Right lobe of liver (tissue), 6 donors: Measurements from ENCODE around the gene BNIP3. TPM values are rescaled to one million over a fixed set of nuclear protein-coding genes. Genes with fewer than 3 reads are reported as not detected.

ENCODE experiments used
- ATAC-seq, 4 donors: fragments of 200-7000 bp; cut with Tn5 transposase; one replicate each; pipeline ENCODE4 v1.9.1; 2020; ENCODE audit warnings: mild to moderate bottlenecking in 4 of 4, moderate library complexity in 4 of 4
- DNase-seq, 3 donors: peaks; one replicate each; pipeline ENCODE4 v3.0.0-alpha.2; 2020
- H3K27ac ChIP-seq, 3 donors: fragments of 200-600 bp; one replicate each; pipeline ENCODE4 v1.8.0; 2022
- H3K27me3 ChIP-seq, 2 donors: fragments of 200-600 bp; one replicate each; pipeline ENCODE4 v1.8.0; 2022
- H3K36me3 ChIP-seq, 4 donors: fragments of 200-600 bp; sonication (generic) in 1 of 4; one replicate each; pipeline versions ENCODE4 v1.5.1 to v1.8.0; 2017 to 2022; ENCODE audit warnings: control low read depth in 1 of 4
- H3K4me1 ChIP-seq, 4 donors: fragments of 200-600 bp; sonication (generic) in 1 of 4; one replicate each; pipeline versions ENCODE4 v1.5.1 to v1.8.0; 2017 to 2022; ENCODE audit warnings: control low read depth in 1 of 4
- H3K4me3 ChIP-seq, 3 donors: fragments of 200-600 bp; one replicate each; pipeline ENCODE4 v1.8.0; 2022
- H3K9me3 ChIP-seq, 4 donors: fragments of 200-600 bp; sonication (generic) in 1 of 4; one replicate each; pipeline versions ENCODE4 v1.5.1 to v1.8.0; 2017 to 2022; ENCODE audit warnings: control low read depth in 1 of 4
- POLR2A ChIP-seq: fragments of 450-650 bp; IDR thresholded peaks from one replicate; pipeline ENCODE4 v1.6.1; 2017; ENCODE audit warnings: antibody characterized with exemption, mild to moderate bottlenecking
- WGBS: methylation state at CpG from one replicate; pipeline ENCODE4 v1.1.6; 2018; ENCODE audit warnings: low coverage, low lambda C conversion rate; ENCODE audit not compliant: insufficient coverage; ENCODE audit errors: missing lambda C conversion rate; 5-methylcytosine and 5-hydroxymethylcytosine counted together
- intact Hi-C, 2 donors: fragments of 100-400 bp; cut with DNase I; formaldehyde crosslinking; loops; one replicate each; pipeline versions ENCODE4 v1.11.2 to v1.14.1; 2022
- total RNA-seq, 6 experiments: library from RNA; depleted of rRNA in 2 of 6; stranded (reverse); fragments of >200 nt in 2 of 6; fragmentation: NEBNext Ultra II Directional in 3 of 6; extraction: Animal tissue kit (Norgen Biotek cat#: 25700) in 3 of 6; gene quantifications; one replicate each; pipeline versions ENCODE4 v1.1.0 to v1.2.4, GENCODE V29; 2016 to 2023
- TF ChIP-seq, protein P1 (sequence below), 4 donors: fragments of 200-600 bp in 3 of 4; fragments of 450-650 bp in 1 of 4; IDR thresholded peaks; one replicate each; pipeline versions ENCODE4 v1.5.1 to v1.8.0; 2016 to 2022; ENCODE audit warnings: antibody characterized with exemption in 4 of 4, mild to moderate bottlenecking in 2 of 4
- donor health status: DM: no; HTN: yes; CAD: no.
- donor health status: DM: no; HTN: no; CAD: no.
- donor health status: DM: no; HTN: no; CAD: no.
- donor health status: DM: no; HTN: yes; CAD: no.
- donor health status: DM: no; HTN: yes; CAD: no.

The BNIP3 gene
- total RNA-seq, 6 experiments from 2014 or later = 87.7 to 373 (median 102) TPM

DNA sequence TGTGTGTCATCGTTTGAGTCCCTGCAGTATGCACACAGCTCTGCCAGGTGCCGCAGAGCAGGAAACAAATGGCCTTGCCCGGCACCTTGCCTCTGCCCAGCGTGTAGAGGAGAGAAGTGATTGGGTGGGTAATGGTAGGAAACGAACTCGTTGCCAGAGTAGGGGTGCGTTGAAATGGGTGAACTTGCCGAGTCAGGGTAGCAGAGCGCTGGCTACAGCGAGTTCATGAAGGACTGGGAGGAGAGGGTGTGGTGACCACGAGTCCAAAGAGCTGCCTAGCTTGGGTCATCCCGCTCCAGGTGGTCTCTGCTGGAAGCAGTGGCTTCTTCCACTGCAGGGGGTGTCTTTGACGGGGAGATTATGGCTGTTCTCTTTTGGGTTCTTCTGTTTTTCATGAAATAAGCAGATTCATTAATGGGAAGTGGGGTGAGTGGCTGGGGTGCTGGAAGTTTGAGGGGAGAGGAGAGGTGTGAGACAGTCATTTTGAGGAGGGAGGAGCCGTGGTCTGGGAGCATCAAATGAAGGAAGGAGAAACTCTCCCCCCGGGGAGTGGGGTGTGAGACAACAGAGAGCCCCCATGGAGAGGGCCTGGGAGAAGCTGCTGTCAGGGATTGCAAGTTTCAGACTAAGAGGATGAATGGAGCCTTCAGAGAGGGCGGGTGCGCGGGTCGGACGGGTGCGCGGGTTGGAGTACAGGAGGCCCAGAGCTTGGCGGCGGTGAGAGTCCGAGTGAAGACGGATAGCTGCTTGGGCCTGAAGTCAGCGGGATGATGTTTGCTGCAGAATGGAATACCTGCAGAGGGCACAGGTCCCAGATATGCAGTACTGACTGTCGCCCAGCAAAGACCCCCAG lies 54.8 kb downstream of the BNIP3 start:
- Histone ChIP-seq H3K4me3 (no peak overlapping the region), H3K9me3 (no peaks in the 10 kb centered on the region), H3K27me3 (no peaks in the 10 kb centered on the region), H3K4me1 (peaks cover 0 to 3% (median 0%) of the 10 kb centered on the region in 4 donors), H3K27ac (no peak overlapping the region), H3K36me3 (no peaks in the 10 kb centered on the region)
- TF ChIP-seq POLR2A = no peak
- TF ChIP-seq, protein P1, sequence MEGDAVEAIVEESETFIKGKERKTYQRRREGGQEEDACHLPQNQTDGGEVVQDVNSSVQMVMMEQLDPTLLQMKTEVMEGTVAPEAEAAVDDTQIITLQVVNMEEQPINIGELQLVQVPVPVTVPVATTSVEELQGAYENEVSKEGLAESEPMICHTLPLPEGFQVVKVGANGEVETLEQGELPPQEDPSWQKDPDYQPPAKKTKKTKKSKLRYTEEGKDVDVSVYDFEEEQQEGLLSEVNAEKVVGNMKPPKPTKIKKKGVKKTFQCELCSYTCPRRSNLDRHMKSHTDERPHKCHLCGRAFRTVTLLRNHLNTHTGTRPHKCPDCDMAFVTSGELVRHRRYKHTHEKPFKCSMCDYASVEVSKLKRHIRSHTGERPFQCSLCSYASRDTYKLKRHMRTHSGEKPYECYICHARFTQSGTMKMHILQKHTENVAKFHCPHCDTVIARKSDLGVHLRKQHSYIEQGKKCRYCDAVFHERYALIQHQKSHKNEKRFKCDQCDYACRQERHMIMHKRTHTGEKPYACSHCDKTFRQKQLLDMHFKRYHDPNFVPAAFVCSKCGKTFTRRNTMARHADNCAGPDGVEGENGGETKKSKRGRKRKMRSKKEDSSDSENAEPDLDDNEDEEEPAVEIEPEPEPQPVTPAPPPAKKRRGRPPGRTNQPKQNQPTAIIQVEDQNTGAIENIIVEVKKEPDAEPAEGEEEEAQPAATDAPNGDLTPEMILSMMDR (IDR thresholded peaks at IDR 0.05) = no peak
- intact Hi-C loops = no loop called here
- WGBS = 93% methylated on average over 16 of the region's 28 CpGs
- peak in 1 of 3 donors; percentile 34 for DNase-seq
- no peak for ATAC-seq

DNA sequence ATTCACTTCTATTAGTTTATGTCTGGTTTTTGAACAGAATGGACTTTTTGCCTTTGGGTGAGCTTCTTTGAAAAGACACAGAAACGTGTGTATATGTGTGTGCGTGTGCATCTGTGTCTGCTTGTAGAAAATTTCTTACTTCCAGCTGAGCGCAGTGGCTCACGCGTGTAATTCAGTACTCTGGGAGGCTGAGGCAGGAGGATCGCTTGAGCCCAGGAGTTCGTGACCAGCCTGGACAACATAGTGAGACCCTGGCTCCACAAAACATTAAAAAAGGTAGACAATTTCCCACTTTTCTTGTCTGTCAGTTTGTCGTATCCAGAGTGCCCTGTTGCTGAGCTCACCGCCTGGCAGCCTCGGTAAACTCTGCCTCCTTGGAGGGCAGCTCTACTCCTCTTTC lies 55.5 kb downstream of the BNIP3 start:
- H3K27ac ChIP-seq = no peak overlapping the region
- H3K27me3 ChIP-seq = no peaks in the 10 kb centered on the region
- no peak overlapping the region for H3K4me3 ChIP-seq
- WGBS = 90% methylated on average over 8 of the region's 10 CpGs
- intact Hi-C loops = no loop called here
- no peaks in the 10 kb centered on the region for H3K9me3 ChIP-seq
- peaks cover 0 to 3% (median 0%) of the 10 kb centered on the region in 4 donors for H3K4me1 ChIP-seq
- no peak for ATAC-seq
- H3K36me3 ChIP-seq = no peaks in the 10 kb centered on the region
- TF ChIP-seq, protein P1 (IDR thresholded peaks at IDR 0.05) = no peak
- TF ChIP-seq POLR2A = no peak
- peak in 1 of 3 donors; percentile 15 for DNase-seq

DNA sequence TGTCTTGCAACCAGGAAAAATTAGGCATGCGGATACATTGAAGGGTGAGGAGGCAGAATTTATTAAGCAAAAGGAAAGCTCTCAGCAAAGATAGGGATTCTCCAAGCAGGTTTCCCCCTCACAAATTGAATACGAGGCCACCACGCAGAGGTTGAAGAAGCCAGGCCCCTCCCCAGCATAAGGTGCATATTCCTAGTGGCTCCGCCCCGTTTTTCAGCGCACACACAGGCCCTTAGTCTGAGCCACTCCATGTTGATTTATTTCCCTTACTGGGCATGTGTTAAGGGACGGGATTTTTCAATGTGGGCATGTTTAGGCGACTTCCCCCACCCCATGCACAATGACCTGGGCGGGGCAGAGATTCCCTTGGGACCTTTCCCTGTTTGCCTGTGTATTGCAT lies 56.0 kb downstream of the BNIP3 start:
- H3K27me3 ChIP-seq = no peaks in the 10 kb centered on the region
- H3K4me3 ChIP-seq = no peak overlapping the region
- ATAC-seq (no peak), DNase-seq (peak in 1 of 3 donors; percentile 22)
- no peaks in the 10 kb centered on the region for H3K9me3 ChIP-seq
- TF ChIP-seq, protein P1 (IDR thresholded peaks at IDR 0.05) = no peak
- TF ChIP-seq POLR2A = no peak
- no peaks in the 10 kb centered on the region for H3K36me3 ChIP-seq
- WGBS = 96% methylated on average over 4 of the region's 9 CpGs
- peaks cover 0 to 3% (median 0%) of the 10 kb centered on the region in 4 donors for H3K4me1 ChIP-seq
- no peak overlapping the region for H3K27ac ChIP-seq
- intact Hi-C loops = no loop called here

DNA sequence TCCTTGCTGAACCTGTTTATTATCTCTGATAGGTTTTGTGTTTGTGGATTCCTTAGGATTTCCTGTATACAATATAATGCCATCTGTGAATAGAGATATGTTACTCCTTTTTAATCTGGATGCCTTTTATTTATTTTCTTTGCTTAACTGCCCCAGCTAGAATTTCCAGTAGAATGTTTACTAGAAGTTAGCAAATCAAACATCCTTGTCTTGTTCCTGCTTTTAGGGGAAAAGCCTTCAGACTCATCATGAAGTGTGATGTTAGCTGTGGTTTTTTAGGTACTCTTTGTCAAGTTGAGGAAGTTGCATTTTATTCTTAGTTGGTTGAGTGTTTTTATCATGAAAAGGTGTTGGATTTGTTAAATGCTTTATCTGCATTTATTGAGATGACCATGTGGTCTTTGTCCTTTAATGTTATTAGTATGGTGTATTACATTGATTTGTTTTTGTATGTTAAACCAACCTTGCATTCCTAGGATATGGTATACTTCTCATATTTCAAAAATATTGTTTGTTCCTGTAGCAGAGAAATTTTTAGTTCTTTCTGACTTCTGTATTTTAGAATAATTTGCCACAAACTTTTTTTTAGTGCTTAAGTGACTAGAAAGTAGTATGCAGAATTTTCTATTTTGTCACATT lies 56.6 kb downstream of the BNIP3 start:
- ATAC-seq (no peak), DNase-seq (no peak)
- intact Hi-C loops = no loop called here
- Histone ChIP-seq H3K36me3 (no peaks in the 10 kb centered on the region), H3K9me3 (no peaks in the 10 kb centered on the region), H3K27me3 (no peaks in the 10 kb centered on the region), H3K4me1 (peaks cover 0 to 3% (median 0%) of the 10 kb centered on the region in 4 donors), H3K4me3 (no peak overlapping the region), H3K27ac (no peak overlapping the region)
- TF ChIP-seq, protein P1 (IDR thresholded peaks at IDR 0.05) = no peak
- no peak for TF ChIP-seq POLR2A
